Measurements from ENCODE around the gene C1R.

DNA sequence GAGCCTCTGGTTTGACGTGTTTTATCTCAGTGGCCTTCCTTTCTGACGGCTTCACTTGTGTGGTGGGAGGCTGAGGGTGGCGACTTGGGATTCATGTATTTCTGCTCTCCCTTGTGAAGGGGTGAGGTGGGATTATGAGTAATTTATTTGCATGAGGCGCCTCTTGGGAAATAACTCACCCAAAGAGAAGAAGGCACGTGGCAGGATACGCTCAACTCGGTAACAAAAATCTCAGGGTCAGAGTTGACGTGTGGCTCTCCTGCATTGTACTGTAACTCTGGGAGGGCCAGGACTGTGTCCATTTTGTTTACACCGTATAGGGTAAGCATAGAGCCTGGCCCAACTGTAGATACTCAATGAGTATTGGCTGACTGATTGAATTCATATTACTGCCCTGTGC is 46.3 kb downstream of the C1R start:
- TF ChIP-seq, protein P1, sequence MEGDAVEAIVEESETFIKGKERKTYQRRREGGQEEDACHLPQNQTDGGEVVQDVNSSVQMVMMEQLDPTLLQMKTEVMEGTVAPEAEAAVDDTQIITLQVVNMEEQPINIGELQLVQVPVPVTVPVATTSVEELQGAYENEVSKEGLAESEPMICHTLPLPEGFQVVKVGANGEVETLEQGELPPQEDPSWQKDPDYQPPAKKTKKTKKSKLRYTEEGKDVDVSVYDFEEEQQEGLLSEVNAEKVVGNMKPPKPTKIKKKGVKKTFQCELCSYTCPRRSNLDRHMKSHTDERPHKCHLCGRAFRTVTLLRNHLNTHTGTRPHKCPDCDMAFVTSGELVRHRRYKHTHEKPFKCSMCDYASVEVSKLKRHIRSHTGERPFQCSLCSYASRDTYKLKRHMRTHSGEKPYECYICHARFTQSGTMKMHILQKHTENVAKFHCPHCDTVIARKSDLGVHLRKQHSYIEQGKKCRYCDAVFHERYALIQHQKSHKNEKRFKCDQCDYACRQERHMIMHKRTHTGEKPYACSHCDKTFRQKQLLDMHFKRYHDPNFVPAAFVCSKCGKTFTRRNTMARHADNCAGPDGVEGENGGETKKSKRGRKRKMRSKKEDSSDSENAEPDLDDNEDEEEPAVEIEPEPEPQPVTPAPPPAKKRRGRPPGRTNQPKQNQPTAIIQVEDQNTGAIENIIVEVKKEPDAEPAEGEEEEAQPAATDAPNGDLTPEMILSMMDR (conservative IDR thresholded peaks at IDR 0.05; ENCODE audit: low read depth, low read length), result no peak
- TF ChIP-seq EZH2 (IDR thresholded peaks at IDR 0.05; ENCODE audit: low read length, unreplicated experiment), result no peak
- TF ChIP-seq EZH2phosphoT487 (IDR thresholded peaks at IDR 0.05; ENCODE audit: borderline replicate concordance, low read length), result no peak
